ENCODE measurements around the gene GALNS.

DNA sequence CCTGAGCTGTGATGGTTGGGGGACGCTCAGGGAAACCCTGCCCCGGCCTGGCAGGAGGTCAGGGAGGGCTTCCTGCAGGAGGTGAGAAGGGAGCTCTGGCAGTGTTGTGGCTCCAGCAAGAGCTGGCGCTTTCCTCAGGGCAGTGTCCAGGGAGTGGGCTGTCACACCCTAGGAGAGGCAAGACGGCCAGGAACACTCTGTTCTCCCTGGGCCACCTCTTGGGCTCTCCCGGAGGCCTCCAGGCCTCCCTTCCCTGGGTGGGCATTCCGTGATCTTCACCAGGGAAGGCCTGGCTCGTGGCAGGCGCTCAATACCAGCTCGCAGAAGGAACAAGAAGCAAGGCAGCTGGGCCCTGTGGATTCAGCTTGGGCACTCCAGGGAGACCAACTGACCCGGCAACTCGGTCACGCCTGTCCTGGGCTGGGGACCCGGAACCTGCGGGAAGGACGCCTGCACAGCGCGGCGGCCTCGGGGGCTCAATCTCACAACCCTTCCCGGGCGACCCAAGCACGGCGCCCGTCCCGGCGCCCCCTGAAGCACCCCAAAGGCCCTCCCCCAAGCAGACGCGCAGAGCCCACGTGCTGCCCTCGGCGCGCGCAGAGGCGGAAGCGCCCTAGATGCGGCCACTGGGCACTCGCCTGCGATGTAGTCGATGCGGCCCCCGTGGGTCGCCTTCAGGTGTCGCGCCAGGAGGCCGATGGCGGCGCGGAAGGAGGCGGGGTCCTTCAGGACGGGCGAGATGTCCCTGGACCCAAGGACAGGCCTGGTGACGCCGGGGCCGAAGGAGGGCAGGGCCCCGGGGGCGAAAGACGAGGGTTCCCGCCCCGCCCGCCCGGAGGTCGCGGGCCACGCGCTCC, 45.6 kb downstream of the GALNS start:
- no peak for TF ChIP-seq CTCF (conservative IDR thresholded peaks at IDR 0.05; ENCODE audit: low read length)
- no peak for TF ChIP-seq EZH2phosphoT487 (IDR thresholded peaks at IDR 0.05; ENCODE audit: borderline replicate concordance, low read depth, low read length)
